ENCODE measurements around the gene ACTR1A.
A peak's percentile ranks its signal among the peaks of the same experiment; 100 is the strongest.
"Not testable (repeated sequence)": the region's sequence is repeated elsewhere in the genome, so short reads cannot be mapped to it uniquely, and the experiment has no call there.

Gene ACTR1A

GRCh38 chr10:102467971-102468438 is 34.5 kb downstream of the ACTR1A start:
- in situ Hi-C loops (cut with HindIII; ENCODE audit: low pct_unique_long_range_greater_than_20kb, low sequenced_read_pairs): no loop called here
- TF ChIP-seq JUND (IDR thresholded peaks at IDR 0.05; ENCODE audit: low read depth): no peak
- DNase-seq (ENCODE audit: low read depth in 1 of 2, low spot score in 1 of 2): no peak

GRCh38 chr10:102467318-102467717 is 35.2 kb downstream of the ACTR1A start:
- in situ Hi-C loops (cut with HindIII; ENCODE audit: low pct_unique_long_range_greater_than_20kb, low sequenced_read_pairs): no loop called here
- TF ChIP-seq JUND (IDR thresholded peaks at IDR 0.05; ENCODE audit: low read depth): no peak
- no peak for DNase-seq (ENCODE audit: low read depth in 1 of 2, low spot score in 1 of 2)

DNA sequence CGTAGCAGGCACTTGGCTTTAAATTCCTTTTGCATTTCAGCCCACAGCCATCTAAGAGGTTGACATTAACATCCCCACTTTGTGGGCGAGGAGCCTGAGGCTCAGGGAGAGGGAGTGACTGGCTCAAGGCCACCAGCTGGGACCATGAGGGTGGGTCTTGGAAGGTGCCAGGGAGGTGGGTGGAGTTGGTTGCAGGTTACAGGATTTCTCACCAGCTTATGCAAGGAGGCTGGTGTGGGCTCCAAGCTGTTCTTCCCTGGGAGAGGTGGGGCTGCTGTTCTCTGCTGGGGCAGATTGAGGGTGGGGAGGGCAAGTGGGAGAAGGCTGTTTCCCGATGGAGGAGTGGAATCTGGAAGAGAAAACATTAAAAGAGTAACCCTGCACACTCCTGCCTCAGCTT is 37.0 kb downstream of the ACTR1A start:
- in situ Hi-C loops (cut with HindIII; ENCODE audit: low pct_unique_long_range_greater_than_20kb, low sequenced_read_pairs): no loop called here
- TF ChIP-seq JUND (IDR thresholded peaks at IDR 0.05; ENCODE audit: low read depth): no peak
- DNase-seq (ENCODE audit: low read depth in 1 of 2, low spot score in 1 of 2): no peak

DNA sequence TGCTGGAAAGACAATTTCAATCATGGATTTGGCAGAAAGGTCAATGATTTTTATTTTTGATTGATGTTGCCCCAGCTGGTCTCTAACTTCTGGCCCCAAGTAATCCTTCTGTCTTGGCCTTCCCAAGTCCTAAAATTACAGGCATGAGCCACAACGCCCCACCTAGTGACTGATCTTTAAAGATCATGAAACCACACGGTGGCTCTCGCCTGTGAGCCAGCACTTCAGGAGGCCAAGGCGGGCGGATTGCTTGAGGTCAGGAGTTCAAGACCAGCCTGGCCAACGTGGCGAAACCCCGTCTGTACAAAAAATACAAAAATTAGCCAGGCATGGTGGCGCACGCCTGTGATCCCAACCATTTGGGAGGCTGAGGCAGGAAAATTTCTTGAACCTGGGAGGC is 38.5 kb downstream of the ACTR1A start:
- DNase-seq (ENCODE audit: low read depth in 1 of 2, low spot score in 1 of 2): no peak
- TF ChIP-seq JUND (IDR thresholded peaks at IDR 0.05; ENCODE audit: low read depth): no peak
- in situ Hi-C loops (cut with HindIII; ENCODE audit: low pct_unique_long_range_greater_than_20kb, low sequenced_read_pairs): no loop called here

- in situ Hi-C loops (cut with HindIII; ENCODE audit: low pct_unique_long_range_greater_than_20kb, low sequenced_read_pairs): no loop called here
Measured at GRCh38 chr10:102462512-102463054, 39.9 kb downstream of the ACTR1A start.

DNA sequence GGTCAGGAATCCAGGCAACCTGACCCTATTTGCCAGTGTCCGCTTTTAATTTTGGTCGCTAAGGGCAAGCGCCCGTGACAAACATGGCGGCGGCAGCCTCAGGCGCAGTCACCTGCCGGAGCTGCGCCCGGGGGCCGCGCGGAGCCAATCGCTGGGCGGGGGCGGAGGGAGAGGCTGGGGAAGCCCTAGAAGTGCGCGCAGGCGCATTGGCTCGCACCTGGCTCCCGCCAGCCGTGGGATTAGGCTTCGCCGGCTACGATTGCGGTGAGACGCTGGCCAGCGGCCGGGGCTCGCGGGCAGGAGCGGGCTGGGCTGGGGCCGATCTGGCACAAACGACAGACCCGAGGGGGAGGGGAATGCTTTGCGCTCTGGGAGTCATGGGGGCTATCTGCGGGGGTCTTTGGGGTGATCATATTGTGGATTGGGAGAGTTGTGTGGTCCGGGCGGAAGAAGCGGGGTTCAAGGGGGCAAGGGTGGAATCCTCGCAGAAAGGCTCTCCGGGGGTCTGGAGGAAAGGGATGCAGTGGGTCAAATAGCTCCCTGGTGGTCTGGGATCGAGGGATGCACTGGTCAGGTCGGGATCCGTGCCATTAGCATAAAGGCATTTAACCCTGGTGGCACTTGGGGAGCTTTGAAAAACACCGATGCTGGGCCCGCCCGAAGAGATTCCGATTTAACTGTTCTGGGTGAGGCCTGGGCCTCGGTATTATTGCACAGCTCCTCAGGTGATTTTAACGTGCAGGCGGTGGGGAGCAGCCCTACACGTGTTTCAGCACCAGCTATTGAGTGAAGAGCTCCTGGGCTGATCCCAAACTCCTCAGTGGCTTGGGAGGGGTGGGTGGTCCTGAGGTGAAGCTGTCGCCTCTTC is 41.1 kb downstream of the ACTR1A start:
- DNase-seq (ENCODE audit: low read depth in 1 of 2, low spot score in 1 of 2): peak; percentile 97 to 98
- in situ Hi-C loops (cut with HindIII; ENCODE audit: low pct_unique_long_range_greater_than_20kb, low sequenced_read_pairs): no loop called here

More at GRCh38 chr10:102462512-102463054, 39.9 kb downstream of the ACTR1A start:
- DNase-seq (ENCODE audit: low read depth in 1 of 2, low spot score in 1 of 2): no peak
- no peak for TF ChIP-seq JUND (IDR thresholded peaks at IDR 0.05; ENCODE audit: low read depth)

DNA sequence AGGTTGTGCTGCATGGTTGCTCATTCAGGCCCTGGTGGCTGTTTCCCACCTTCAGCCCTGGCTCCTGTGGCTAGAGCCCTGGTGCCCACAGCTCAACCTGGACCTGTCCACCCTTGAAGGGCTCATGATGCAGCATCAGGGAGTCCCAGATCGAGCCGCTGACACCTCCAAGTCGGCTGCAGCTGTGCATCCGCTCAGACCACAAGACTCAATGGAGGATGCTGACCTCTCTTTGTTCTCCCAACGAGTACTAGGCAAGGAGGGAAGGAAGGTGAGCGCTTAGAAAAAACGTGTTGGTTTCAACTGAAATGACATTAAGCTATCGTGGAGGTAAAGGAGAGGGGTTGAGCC is 41.7 kb downstream of the ACTR1A start:
- TF ChIP-seq JUND (IDR thresholded peaks at IDR 0.05; ENCODE audit: low read depth): no peak
- no peak for DNase-seq (ENCODE audit: low read depth in 1 of 2, low spot score in 1 of 2)
- in situ Hi-C loops (cut with HindIII; ENCODE audit: low pct_unique_long_range_greater_than_20kb, low sequenced_read_pairs): no loop called here

More for the DNA sequence above, 41.1 kb downstream of the ACTR1A start:
- TF ChIP-seq JUND (IDR thresholded peaks at IDR 0.05; ENCODE audit: low read depth): no peak

GRCh38 chr10:102458656-102459055 is 43.9 kb downstream of the ACTR1A start:
- no peak for TF ChIP-seq JUND (IDR thresholded peaks at IDR 0.05; ENCODE audit: low read depth)
- no peak for DNase-seq (ENCODE audit: low read depth in 1 of 2, low spot score in 1 of 2)
- in situ Hi-C loops (cut with HindIII; ENCODE audit: low pct_unique_long_range_greater_than_20kb, low sequenced_read_pairs): no loop called here

DNA sequence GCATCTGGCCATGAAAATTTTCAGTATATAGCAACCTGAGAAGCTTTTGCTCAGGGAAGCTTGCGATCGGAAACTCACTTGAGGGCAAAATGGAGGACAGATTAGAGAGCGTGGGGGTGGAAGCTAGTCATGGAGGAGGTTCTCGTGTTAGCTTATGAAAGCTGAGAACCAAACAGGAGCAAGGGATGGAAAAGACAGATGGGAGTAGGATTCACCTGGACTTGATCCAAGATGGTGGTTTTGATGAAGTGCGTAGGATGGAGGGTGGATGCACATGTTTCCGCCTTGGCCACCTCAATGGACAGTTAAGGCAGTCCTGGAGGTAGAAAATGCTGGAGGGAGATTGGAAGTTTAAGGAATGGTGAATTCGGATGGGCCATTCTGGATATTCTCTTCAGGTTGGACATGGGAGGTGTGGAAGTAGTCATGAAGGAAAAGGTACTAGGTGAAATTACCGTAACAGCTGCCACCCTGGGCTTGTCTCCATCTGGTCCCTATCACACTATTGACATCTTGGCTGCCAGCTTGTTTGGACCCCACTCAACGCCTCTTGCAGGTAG is 44.8 kb downstream of the ACTR1A start:
- in situ Hi-C loops (cut with HindIII; ENCODE audit: low pct_unique_long_range_greater_than_20kb, low sequenced_read_pairs): no loop called here
- DNase-seq (ENCODE audit: low read depth in 1 of 2, low spot score in 1 of 2): no peak
- no peak for TF ChIP-seq JUND (IDR thresholded peaks at IDR 0.05; ENCODE audit: low read depth)

- in situ Hi-C loops (cut with HindIII; ENCODE audit: low pct_unique_long_range_greater_than_20kb, low sequenced_read_pairs): no loop called here
- DNase-seq (ENCODE audit: low read depth in 1 of 2, low spot score in 1 of 2): no peak
- TF ChIP-seq JUND (IDR thresholded peaks at IDR 0.05; ENCODE audit: low read depth): no peak
Measured at GRCh38 chr10:102455893-102456471, 46.5 kb downstream of the ACTR1A start.

DNA sequence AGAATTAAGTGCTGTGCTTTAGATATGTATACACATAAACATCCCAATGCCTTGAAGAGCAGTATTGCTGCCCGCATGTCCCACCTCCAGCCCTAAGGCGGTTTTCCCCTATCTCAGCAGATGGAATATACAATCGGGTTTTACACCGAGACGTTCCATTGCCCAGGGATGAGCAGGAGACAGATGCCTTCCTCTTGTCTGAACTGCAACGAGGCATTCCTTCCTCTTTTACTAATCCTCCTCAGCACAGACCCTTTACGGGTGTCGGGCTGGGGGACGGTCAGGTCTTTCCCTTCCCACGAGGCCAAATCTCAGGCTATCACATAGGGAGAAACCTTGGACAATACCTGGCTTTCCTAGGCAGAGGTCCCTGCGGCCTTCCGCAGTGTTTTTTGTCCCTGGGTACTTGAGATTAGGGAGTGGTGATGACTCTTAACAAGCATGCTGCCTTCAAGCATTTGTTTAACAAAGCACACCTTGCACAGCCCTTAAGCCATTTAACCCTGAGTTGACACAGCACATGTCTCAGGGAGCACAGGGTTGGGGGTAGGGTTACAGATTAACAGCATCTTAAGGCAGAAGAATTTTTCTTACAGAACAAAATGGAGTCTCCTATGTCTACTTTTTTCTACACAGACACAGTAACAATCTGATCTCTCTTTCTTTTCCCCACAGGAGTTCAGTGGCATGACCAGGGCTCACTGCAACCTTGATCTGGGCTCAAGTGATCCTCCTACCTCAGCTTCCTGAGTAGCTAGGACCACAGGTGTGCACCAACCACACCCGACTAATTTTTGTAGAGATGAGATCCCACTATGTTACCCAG is 47.6 kb downstream of the ACTR1A start:
- in situ Hi-C loops (cut with HindIII; ENCODE audit: low pct_unique_long_range_greater_than_20kb, low sequenced_read_pairs); DNase-seq (ENCODE audit: low read depth in 1 of 2, low spot score in 1 of 2): not testable (repeated sequence)

GRCh38 chr10:102453502-102453901 is 49.0 kb downstream of the ACTR1A start:
- TF ChIP-seq JUND (IDR thresholded peaks at IDR 0.05; ENCODE audit: low read depth): no peak
- in situ Hi-C loops (cut with HindIII; ENCODE audit: low pct_unique_long_range_greater_than_20kb, low sequenced_read_pairs): no loop called here
- DNase-seq (ENCODE audit: low read depth in 1 of 2, low spot score in 1 of 2): no peak

All from T47D (cell line).